ENCODE results near the gene HUNK.

HUNK gene

GRCh38 chr21:31932470-31932764, 59.6 kb downstream of the HUNK start:
- TF ChIP-seq FOXM1 (IDR thresholded peaks at IDR 0.05; ENCODE audit: borderline replicate concordance, low read depth) (no peak), YY1 (IDR thresholded peaks at IDR 0.05; ENCODE audit: low read depth) (no peak), TAF1 (IDR thresholded peaks at IDR 0.05; ENCODE audit: low read depth) (no peak), REST (IDR thresholded peaks at IDR 0.05; ENCODE audit: low read depth) (no peak), EP300 (IDR thresholded peaks at IDR 0.05; ENCODE audit: borderline replicate concordance) (no peak), EGR1 (IDR thresholded peaks at IDR 0.05) (no peak), ZBTB7A (IDR thresholded peaks at IDR 0.05; ENCODE audit: low read depth) (no peak), CEBPB (IDR thresholded peaks at IDR 0.05) (no peak), RAD21 (IDR thresholded peaks at IDR 0.05; ENCODE audit: low read depth) (no peak), CREB1 (IDR thresholded peaks at IDR 0.05; ENCODE audit: low read depth) (no peak), MAX (IDR thresholded peaks at IDR 0.05) (no peak), TCF12 (IDR thresholded peaks at IDR 0.05; ENCODE audit: low read depth) (no peak), NFIC (IDR thresholded peaks at IDR 0.05) (no peak), TEAD4 (IDR thresholded peaks at IDR 0.05) (no peak), USF1 (IDR thresholded peaks at IDR 0.05) (no peak)

- TF ChIP-seq MAX (IDR thresholded peaks at IDR 0.05) (no peak), FOXM1 (IDR thresholded peaks at IDR 0.05; ENCODE audit: borderline replicate concordance, low read depth) (no peak), YY1 (IDR thresholded peaks at IDR 0.05; ENCODE audit: low read depth) (no peak), CEBPB (IDR thresholded peaks at IDR 0.05) (no peak)
These were observed 64.5 kb downstream of the HUNK start for GRCh38 chr21:31937303-31937702.

GRCh38 chr21:31938330-31939301, 65.8 kb downstream of the HUNK start:
- TF ChIP-seq YY1 (IDR thresholded peaks at IDR 0.05; ENCODE audit: low read depth): no peak
- TF ChIP-seq RAD21 (IDR thresholded peaks at IDR 0.05; ENCODE audit: low read depth): no peak
- TF ChIP-seq CREB1 (IDR thresholded peaks at IDR 0.05; ENCODE audit: low read depth): no peak
- TF ChIP-seq TAF1 (IDR thresholded peaks at IDR 0.05; ENCODE audit: low read depth): no peak
- no peak for TF ChIP-seq TCF12 (IDR thresholded peaks at IDR 0.05; ENCODE audit: low read depth)
- no peak for TF ChIP-seq MAX (IDR thresholded peaks at IDR 0.05)
- TF ChIP-seq REST (IDR thresholded peaks at IDR 0.05; ENCODE audit: low read depth): no peak
- TF ChIP-seq FOXM1 (IDR thresholded peaks at IDR 0.05; ENCODE audit: borderline replicate concordance, low read depth): no peak
- TF ChIP-seq USF1 (IDR thresholded peaks at IDR 0.05): no peak
- no peak for TF ChIP-seq CEBPB (IDR thresholded peaks at IDR 0.05)
- TF ChIP-seq EGR1 (IDR thresholded peaks at IDR 0.05): no peak
- TF ChIP-seq ZBTB7A (IDR thresholded peaks at IDR 0.05; ENCODE audit: low read depth): no peak
- no peak for TF ChIP-seq NFIC (IDR thresholded peaks at IDR 0.05)
- no peak for TF ChIP-seq TEAD4 (IDR thresholded peaks at IDR 0.05)
- no peak for TF ChIP-seq EP300 (IDR thresholded peaks at IDR 0.05; ENCODE audit: borderline replicate concordance)

- TF ChIP-seq REST (IDR thresholded peaks at IDR 0.05; ENCODE audit: low read depth) (no peak), YY1 (IDR thresholded peaks at IDR 0.05; ENCODE audit: low read depth) (no peak), EP300 (IDR thresholded peaks at IDR 0.05; ENCODE audit: borderline replicate concordance) (no peak), TCF12 (IDR thresholded peaks at IDR 0.05; ENCODE audit: low read depth) (no peak), EGR1 (IDR thresholded peaks at IDR 0.05) (no peak), TEAD4 (IDR thresholded peaks at IDR 0.05) (no peak), ZBTB7A (IDR thresholded peaks at IDR 0.05; ENCODE audit: low read depth) (no peak), CEBPB (IDR thresholded peaks at IDR 0.05) (no peak), CREB1 (IDR thresholded peaks at IDR 0.05; ENCODE audit: low read depth) (no peak), USF1 (IDR thresholded peaks at IDR 0.05) (no peak), NFIC (IDR thresholded peaks at IDR 0.05) (no peak), MAX (IDR thresholded peaks at IDR 0.05) (no peak), TAF1 (IDR thresholded peaks at IDR 0.05; ENCODE audit: low read depth) (no peak), RAD21 (IDR thresholded peaks at IDR 0.05; ENCODE audit: low read depth) (no peak), FOXM1 (IDR thresholded peaks at IDR 0.05; ENCODE audit: borderline replicate concordance, low read depth) (no peak)
These were observed 68.9 kb downstream of the HUNK start for GRCh38 chr21:31941694-31942093.
